ENCODE data around the gene CBL.
"Not testable (repeated sequence)": the region's sequence is repeated elsewhere in the genome, so short reads cannot be mapped to it uniquely, and the experiment has no call there.

Gene CBL

GRCh38 chr11:119181677-119182412 lies 24.3 kb upstream of the CBL start:
- no peak for DNase-seq
- intact Hi-C loops (cut with DNase I) = no loop called here

GRCh38 chr11:119184399-119184798 lies 21.7 kb upstream of the CBL start:
- DNase-seq = peak in 1 of 10 donors; percentile 14
- intact Hi-C loops (cut with DNase I) = not testable (repeated sequence)

GRCh38 chr11:119185981-119186634 lies 20.0 kb upstream of the CBL start:
- intact Hi-C loops (cut with DNase I) = no loop called here

GRCh38 chr11:119187123-119187892 lies 18.8 kb upstream of the CBL start:
- intact Hi-C loops (cut with DNase I) = no loop called here
- DNase-seq = peak in 2 of 10 donors; percentile 58 to 77

More at GRCh38 chr11:119185981-119186634, 20.0 kb upstream of the CBL start:
- DNase-seq = peak in 1 of 10 donors; percentile 59

GRCh38 chr11:119188067-119188466 lies 18.1 kb upstream of the CBL start:
- DNase-seq = peak in 2 of 10 donors; percentile 26 to 71
- intact Hi-C loops (cut with DNase I) = no loop called here

GRCh38 chr11:119188887-119189286 lies 17.3 kb upstream of the CBL start:
- intact Hi-C loops (cut with DNase I) = no loop called here
- DNase-seq = peak in 2 of 10 donors; percentile 21 to 71

GRCh38 chr11:119189393-119189792 lies 16.7 kb upstream of the CBL start:
- DNase-seq = peak in 1 of 10 donors; percentile 11
- intact Hi-C loops (cut with DNase I) = no loop called here

GRCh38 chr11:119190531-119190930 lies 15.6 kb upstream of the CBL start:
- peak in 3 of 10 donors; percentile 31 to 71 (median 62) for DNase-seq
- intact Hi-C loops (cut with DNase I) = loop anchor here (10.0 kb wide), 2 partner anchors 46 to 76 kb away; partner anchors contain the start of gene ABCG4

GRCh38 chr11:119191265-119191664 lies 14.9 kb upstream of the CBL start:
- intact Hi-C loops (cut with DNase I) = loop anchor here (10.0 kb wide), 2 partner anchors 46 to 76 kb away; partner anchors contain the start of gene ABCG4

GRCh38 chr11:119192111-119192510 lies 14.0 kb upstream of the CBL start:
- peak in 1 of 10 donors; percentile 18 for DNase-seq
- intact Hi-C loops (cut with DNase I) = loop anchor here (10.0 kb wide), 2 partner anchors 47 to 77 kb away; partner anchors contain the start of gene ABCG4

More at GRCh38 chr11:119191265-119191664, 14.9 kb upstream of the CBL start:
- DNase-seq = peak in 3 of 10 donors; percentile 33 to 53 (median 36)

- peak in 1 of 10 donors; percentile 51 for DNase-seq
- intact Hi-C loops (cut with DNase I) = loop anchor here (10.0 kb wide), 2 partner anchors 48 to 78 kb away; partner anchors contain the start of gene ABCG4
These were observed 13.1 kb upstream of the CBL start for GRCh38 chr11:119193001-119193400.

- peak in 1 of 10 donors; percentile 58 for DNase-seq
- intact Hi-C loops (cut with DNase I) = loop anchor here (10.0 kb wide), 2 partner anchors 49 to 79 kb away; partner anchors contain the start of gene ABCG4
These were observed 12.5 kb upstream of the CBL start for GRCh38 chr11:119193626-119194025.

GRCh38 chr11:119194811-119195440 lies 11.2 kb upstream of the CBL start:
- DNase-seq = peak in 2 of 10 donors; percentile 42 to 60
- intact Hi-C loops (cut with DNase I) = loop anchor here (10.0 kb wide), 2 partner anchors 50 to 80 kb away; partner anchors contain the start of gene ABCG4

- intact Hi-C loops (cut with DNase I) = loop anchor here (10.0 kb wide), 2 partner anchors 51 to 81 kb away; partner anchors contain the start of gene ABCG4
- peak in 2 of 10 donors; percentile 68 to 76 for DNase-seq
These were observed 10.5 kb upstream of the CBL start for GRCh38 chr11:119195680-119196079.

GRCh38 chr11:119196833-119197483 lies 9.2 kb upstream of the CBL start:
- DNase-seq = peak in 5 of 10 donors; percentile 24 to 52 (median 37)
- intact Hi-C loops (cut with DNase I) = loop anchor here (10.0 kb wide), 2 partner anchors 52 to 82 kb away; partner anchors contain the start of gene ABCG4

- intact Hi-C loops (cut with DNase I) = loop anchor here (10.0 kb wide), 2 partner anchors 54 to 84 kb away; partner anchors contain the start of gene ABCG4
- DNase-seq = peak in 2 of 10 donors; percentile 22 to 35
These were observed 7.2 kb upstream of the CBL start for GRCh38 chr11:119198925-119199324.

GRCh38 chr11:119201236-119201635 lies 4.9 kb upstream of the CBL start:
- DNase-seq; intact Hi-C loops (cut with DNase I): not testable (repeated sequence)

GRCh38 chr11:119202554-119202953 lies 3.6 kb upstream of the CBL start:
- intact Hi-C loops (cut with DNase I) = no loop called here
- no peak for DNase-seq

GRCh38 chr11:119204066-119204465 lies 2.1 kb upstream of the CBL start:
- no peak for DNase-seq
- intact Hi-C loops (cut with DNase I) = no loop called here

Data from posterior cingulate gyrus (tissue), 11 donors.